Body of pancreas (tissue), 4 donors: Measurements from ENCODE around the gene SLC6A13. TPM values are rescaled to one million over a fixed set of nuclear protein-coding genes. Genes with fewer than 3 reads are reported as not detected.
A peak's percentile ranks its signal among the peaks of the same experiment; 100 is the strongest.

Source experiments
- ATAC-seq: fragments of 150-250 bp; one replicate; pipeline ENCODE4 v1.9.1; 2016
- DNase-seq, 4 donors: peaks; one replicate each; pipeline ENCODE4 v3.0.0-alpha.2; 2019
- H3K27ac ChIP-seq, 4 donors: fragments of 200-600 bp; sonication (generic); 1 replicate in 3 of 4; 2 replicates in 1 of 4; pipeline versions ENCODE4 v1.5.1 to v1.6.1; 2016 to 2019; ENCODE audit warnings: mild to moderate bottlenecking in 1 of 4, mixed read lengths in 1 of 4, moderate library complexity in 1 of 4
- H3K27me3 ChIP-seq, 2 donors: fragments of 200-600 bp; sonication (generic); one replicate each; pipeline ENCODE4 v1.6.0; 2016; ENCODE audit warnings: mild to moderate bottlenecking in 1 of 2
- H3K36me3 ChIP-seq, 2 donors: fragments of 200-600 bp; sonication (generic); replicated peaks in 1 of 2; 2 replicates each; pipeline ENCODE4 v1.5.1; 2016; ENCODE audit warnings: low read depth in 2 of 2; ENCODE audit not compliant: insufficient read depth in 1 of 2
- H3K4me1 ChIP-seq: fragments of 200-600 bp; sonication (generic); one replicate; pipeline ENCODE4 v1.6.0; 2016
- H3K4me3 ChIP-seq, 2 donors: fragments of 200-600 bp; sonication (generic); 1 replicate in 1 of 2; 2 replicates in 1 of 2; pipeline ENCODE4 v1.5.1; 2016 to 2019
- H3K9me3 ChIP-seq, 3 donors: fragments of 200-600 bp; sonication (generic); 1 replicate in 2 of 3; 2 replicates in 1 of 3; pipeline ENCODE4 v1.5.1; 2016
- POLR2A ChIP-seq, 3 donors: fragments of 450-650 bp; IDR thresholded peaks; one replicate each; pipeline ENCODE4 v1.6.1; 2016; ENCODE audit warnings: antibody characterized with exemption in 3 of 3, mild to moderate bottlenecking in 2 of 3
- WGBS, 2 donors: methylation state at CpG; one replicate each; pipeline ENCODE4 v1.1.5; 2017; 5-methylcytosine and 5-hydroxymethylcytosine counted together
- intact Hi-C: fragments of 100-400 bp; cut with DNase I; formaldehyde crosslinking; loops from one replicate; pipeline ENCODE4 v1.15.1; 2023
- total RNA-seq, 2 donors: library from RNA; depleted of rRNA; stranded (reverse); fragments of >200 nt; gene quantifications; one replicate each; pipeline ENCODE4 v1.1.0, GENCODE V29; 2016
- TF ChIP-seq, protein P1 (sequence below), 7 experiments: fragments of 450-650 bp in 4 of 7; fragments of 200-600 bp in 3 of 7; sonication (generic) in 3 of 7; IDR thresholded peaks; one replicate each; pipeline ENCODE4 v1.5.1; 2016 to 2019; ENCODE audit warnings: antibody characterized with exemption in 7 of 7

The SLC6A13 gene
- total RNA-seq, 2 donors from 2014 or later, result not detected

DNA sequence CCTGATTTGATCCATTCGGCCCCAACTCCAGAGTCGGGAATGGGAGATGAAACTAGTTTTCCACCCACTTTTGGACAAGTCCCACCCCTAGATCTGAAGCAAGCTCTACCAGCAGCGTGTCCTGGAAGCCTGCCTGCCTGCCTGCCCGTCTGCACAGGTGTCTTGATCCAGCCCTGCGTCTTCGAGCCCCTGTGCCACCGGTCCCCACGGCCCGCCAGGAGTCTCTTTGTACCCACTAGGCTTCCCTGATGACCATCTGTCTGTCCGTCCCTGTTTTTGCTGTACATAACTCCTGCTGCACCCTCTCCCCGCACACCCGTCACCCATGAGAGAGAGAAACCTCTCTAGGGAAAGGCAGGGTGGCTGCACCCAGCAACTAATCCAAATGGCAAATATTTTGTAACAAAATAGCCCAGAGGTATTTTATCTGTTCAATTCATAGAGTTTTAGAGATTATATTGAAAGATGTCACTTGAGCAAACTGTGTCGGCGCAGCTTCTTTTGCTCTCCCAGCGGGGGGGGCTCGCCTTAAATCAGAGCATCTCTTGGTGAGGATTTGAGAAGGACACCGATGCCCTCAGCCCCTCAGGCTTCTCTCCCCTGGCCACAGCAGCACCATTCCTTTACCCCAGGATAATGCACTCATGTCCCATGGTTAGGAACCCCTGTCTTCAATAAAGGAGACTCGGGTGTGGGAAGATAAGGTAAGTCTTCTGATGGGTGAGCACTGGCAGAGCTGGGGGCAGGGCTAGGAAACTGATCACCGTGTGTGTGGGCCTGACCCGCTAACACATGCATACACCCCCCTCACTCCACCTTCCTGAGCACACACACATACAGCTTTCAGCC lies 84.4 kb downstream of the SLC6A13 start:
- 79% methylated on average over 20 of the region's 20 CpGs for WGBS, 2 donors
- Histone ChIP-seq H3K27me3 (no peaks in the 10 kb centered on the region), H3K36me3 (no peaks in the 10 kb centered on the region), H3K4me3 (no peak overlapping the region), H3K9me3 (no peaks in the 10 kb centered on the region), H3K4me1 (no peaks in the 10 kb centered on the region), H3K27ac (no peak overlapping the region)
- ATAC-seq (no peak), DNase-seq (no peak)
- intact Hi-C loops, result no loop called here
- TF ChIP-seq POLR2A (IDR thresholded peaks at IDR 0.05), result no peak

DNA sequence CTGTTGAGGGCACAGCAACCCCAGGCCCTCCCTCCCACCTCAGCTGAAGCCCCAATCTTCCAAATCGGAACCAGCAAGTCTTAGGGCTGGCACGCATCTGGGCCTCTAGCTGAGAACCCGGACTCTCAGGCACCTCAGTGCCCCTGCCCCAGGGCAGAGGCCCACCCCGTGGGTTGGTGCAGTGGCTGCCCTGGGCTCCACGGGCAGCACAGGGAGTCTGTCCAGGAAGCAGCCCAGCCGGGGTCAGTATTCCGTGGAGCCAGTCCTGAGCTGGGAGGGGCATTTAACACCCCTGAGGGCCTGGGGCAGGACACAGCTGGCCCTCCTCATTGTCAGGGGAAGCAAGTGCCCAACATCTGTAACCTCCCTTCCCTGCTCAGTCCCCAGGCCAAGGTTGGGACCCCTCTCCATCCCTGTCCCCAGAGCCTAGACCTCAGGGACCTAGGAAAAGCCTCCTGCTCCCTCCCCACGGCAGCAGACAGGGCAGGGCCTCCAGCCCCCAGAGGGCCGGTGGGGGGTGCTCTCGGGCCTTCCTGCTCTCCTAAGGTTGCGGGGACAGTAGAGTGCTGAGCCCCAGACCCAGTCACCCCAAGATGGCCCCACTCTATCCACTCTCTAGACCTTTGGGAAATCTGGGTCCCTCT lies 85.2 kb downstream of the SLC6A13 start:
- WGBS, 2 donors, result 73 to 80% methylated on average over 1 to 11 of the region's 11 CpGs
- DNase-seq (no peak), ATAC-seq (no peak)
- Histone ChIP-seq H3K4me3 (no peak overlapping the region), H3K27me3 (no peaks in the 10 kb centered on the region), H3K4me1 (no peaks in the 10 kb centered on the region), H3K36me3 (no peaks in the 10 kb centered on the region), H3K9me3 (no peaks in the 10 kb centered on the region), H3K27ac (no peak overlapping the region)
- TF ChIP-seq, protein P1, sequence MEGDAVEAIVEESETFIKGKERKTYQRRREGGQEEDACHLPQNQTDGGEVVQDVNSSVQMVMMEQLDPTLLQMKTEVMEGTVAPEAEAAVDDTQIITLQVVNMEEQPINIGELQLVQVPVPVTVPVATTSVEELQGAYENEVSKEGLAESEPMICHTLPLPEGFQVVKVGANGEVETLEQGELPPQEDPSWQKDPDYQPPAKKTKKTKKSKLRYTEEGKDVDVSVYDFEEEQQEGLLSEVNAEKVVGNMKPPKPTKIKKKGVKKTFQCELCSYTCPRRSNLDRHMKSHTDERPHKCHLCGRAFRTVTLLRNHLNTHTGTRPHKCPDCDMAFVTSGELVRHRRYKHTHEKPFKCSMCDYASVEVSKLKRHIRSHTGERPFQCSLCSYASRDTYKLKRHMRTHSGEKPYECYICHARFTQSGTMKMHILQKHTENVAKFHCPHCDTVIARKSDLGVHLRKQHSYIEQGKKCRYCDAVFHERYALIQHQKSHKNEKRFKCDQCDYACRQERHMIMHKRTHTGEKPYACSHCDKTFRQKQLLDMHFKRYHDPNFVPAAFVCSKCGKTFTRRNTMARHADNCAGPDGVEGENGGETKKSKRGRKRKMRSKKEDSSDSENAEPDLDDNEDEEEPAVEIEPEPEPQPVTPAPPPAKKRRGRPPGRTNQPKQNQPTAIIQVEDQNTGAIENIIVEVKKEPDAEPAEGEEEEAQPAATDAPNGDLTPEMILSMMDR (IDR thresholded peaks at IDR 0.05), result no peak
- no peak for TF ChIP-seq POLR2A (IDR thresholded peaks at IDR 0.05)
- intact Hi-C loops, result no loop called here

DNA sequence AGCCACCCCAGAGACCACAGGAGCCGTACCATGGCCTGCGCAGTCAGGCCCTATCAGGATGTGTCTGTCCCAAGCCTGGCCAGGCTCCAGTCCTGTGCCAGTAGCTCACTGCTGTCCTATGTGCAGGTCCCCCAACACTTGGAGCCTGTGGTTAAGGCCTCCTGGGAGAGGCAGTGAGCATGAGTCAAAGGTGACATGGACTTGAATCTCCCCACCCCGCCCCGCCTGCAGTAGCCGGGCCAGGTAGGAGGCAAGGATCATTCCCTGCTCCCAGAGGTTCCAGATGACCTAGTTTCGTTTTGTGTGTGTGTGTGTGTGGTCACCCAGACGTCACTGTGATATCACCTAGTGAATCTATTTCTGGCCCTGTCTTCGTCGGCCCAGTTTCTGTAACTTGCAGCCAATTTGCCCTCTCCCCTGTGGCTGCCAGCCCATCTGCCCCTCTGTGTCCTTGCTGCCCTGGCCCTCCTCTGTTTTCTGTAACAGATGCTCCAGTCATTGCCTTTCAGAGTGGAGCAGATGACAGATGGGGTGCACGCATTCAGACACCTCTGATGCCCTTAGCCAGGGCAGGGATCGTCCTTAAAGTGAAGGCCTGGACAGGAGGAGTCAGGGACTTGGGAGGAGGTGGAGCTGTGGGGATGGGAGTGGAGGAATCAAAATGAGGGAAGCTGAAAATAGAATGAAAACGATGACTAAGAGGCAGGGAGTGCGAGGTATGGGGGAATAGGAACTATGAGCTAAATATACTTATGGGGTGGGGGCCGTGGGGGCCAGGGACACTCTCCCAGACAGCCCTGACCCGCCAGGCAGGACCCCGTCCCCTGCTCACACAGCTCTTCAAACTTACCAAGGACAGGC lies 86.1 kb downstream of the SLC6A13 start:
- Histone ChIP-seq H3K27me3 (no peaks in the 10 kb centered on the region), H3K4me1 (no peaks in the 10 kb centered on the region), H3K36me3 (no peaks in the 10 kb centered on the region), H3K4me3 (no peak overlapping the region), H3K27ac (no peak overlapping the region), H3K9me3 (no peaks in the 10 kb centered on the region)
- TF ChIP-seq, protein P1 (IDR thresholded peaks at IDR 0.05), result no peak
- no peak for TF ChIP-seq POLR2A (IDR thresholded peaks at IDR 0.05)
- 55 to 70% methylated on average over 13 to 16 of the region's 16 CpGs for WGBS, 2 donors
- peak; percentile 16 for ATAC-seq
- DNase-seq, result peak in 1 of 4 donors; percentile 29
- intact Hi-C loops, result no loop called here

DNA sequence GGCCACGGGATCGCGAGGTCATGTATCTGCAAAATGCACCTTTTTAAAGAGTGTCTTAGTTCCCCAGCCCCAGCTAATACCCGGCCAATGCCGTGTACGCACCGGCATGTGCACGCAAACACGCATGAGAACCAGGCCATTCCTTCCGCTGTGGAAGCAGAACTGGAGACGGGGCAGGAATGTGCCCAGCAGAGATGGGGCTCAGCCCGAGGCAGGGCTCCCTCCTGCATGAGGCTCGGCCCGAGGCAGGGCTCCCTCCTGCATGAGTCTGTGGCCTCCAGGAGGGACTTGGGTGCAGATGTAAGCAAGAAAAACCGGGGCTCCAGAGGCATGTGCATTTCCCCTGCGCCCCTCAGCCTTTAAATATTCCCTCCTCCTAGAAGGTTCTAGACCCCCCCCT lies 86.9 kb downstream of the SLC6A13 start:
- WGBS, 2 donors, result 80 to 81% methylated on average over 15 to 16 of the region's 16 CpGs
- Histone ChIP-seq H3K9me3 (no peaks in the 10 kb centered on the region), H3K36me3 (no peaks in the 10 kb centered on the region), H3K4me3 (no peak overlapping the region), H3K27ac (no peak overlapping the region), H3K27me3 (no peaks in the 10 kb centered on the region), H3K4me1 (no peaks in the 10 kb centered on the region)
- intact Hi-C loops, result no loop called here
- DNase-seq (no peak), ATAC-seq (no peak)
- TF ChIP-seq POLR2A (IDR thresholded peaks at IDR 0.05), result no peak
- TF ChIP-seq, protein P1 (IDR thresholded peaks at IDR 0.05), result no peak

DNA sequence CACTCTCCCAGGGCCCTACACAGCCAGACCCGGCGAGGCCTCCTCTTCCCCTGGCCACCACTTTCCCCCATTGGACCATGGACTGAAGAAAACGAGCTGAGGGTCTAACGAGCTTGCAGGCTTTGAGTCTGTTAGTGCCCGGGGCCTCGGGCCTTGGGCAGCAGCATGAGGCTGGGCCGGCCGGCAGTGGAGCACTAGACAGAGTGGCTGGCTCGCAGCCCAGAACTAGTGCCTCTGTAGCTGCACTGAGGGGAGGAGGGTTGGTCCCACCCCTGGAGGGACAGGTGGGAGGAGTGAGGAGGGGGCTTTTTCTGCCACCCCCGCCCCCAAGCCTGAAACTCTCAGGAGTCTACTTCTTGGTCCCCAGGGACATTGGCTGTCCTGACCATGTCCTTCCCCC lies 87.4 kb downstream of the SLC6A13 start:
- no peaks in the 10 kb centered on the region for H3K27me3 ChIP-seq
- no peaks in the 10 kb centered on the region for H3K36me3 ChIP-seq
- no peak overlapping the region for H3K4me3 ChIP-seq
- DNase-seq (peak in 1 of 4 donors; percentile 36), ATAC-seq (no peak)
- no peaks in the 10 kb centered on the region for H3K4me1 ChIP-seq
- no peak overlapping the region for H3K27ac ChIP-seq
- no peaks in the 10 kb centered on the region for H3K9me3 ChIP-seq
- intact Hi-C loops, result no loop called here
- TF ChIP-seq, protein P1 (IDR thresholded peaks at IDR 0.05), result no peak
- TF ChIP-seq POLR2A (IDR thresholded peaks at IDR 0.05), result no peak
- 15 to 47% methylated on average over 10 of the region's 10 CpGs for WGBS, 2 donors
